NCI-H524 treated with DMSO at 0.1 percent for 48 hours (cell line): ENCODE measurements around the gene ATXN2.

Experiments
- DNase-seq: peaks from one replicate; lab custom pipeline; 2025; lab: John Stamatoyannopoulos, UW

ATXN2 gene

DNA sequence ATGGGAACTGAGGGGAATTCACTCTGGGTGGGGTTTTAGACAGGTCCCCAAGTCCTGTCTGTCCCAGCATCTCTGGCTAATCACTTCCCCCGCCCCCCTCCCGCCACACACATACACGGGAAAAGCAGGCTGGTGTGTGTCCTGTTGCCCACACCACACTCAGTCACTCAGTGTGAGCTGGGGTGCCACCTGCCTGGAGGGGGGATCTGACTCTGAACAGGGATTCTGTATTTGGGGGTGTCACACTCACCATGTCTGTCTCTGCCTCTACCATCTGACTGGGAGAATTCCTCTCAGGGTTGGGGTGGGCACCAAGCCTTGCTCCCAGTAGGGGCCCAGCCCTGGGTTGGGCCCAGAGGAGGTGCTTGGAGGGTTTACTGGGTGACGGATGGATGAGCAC lies 162.3 kb downstream of the ATXN2 start:
- no peak for DNase-seq

DNA sequence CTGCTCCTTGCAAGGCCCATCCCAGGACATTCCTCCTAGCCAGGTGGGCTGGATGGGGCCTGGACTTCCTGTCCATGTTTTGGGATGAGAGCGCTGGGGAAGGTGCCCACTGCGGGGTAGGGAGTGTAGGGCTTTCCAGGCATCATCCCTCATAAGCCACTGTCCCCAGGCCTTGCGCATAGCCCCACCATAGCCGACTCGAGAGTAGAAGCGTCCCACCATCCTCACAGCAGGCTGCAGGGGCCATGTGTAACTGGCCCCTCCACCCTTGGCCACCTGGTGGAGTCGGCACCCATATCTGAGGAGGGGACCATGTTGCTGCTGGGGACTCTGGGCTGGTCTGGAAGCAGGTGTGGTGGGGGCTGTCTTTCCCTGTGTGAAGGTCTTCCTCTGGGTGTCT lies 162.8 kb downstream of the ATXN2 start:
- no peak for DNase-seq

DNA sequence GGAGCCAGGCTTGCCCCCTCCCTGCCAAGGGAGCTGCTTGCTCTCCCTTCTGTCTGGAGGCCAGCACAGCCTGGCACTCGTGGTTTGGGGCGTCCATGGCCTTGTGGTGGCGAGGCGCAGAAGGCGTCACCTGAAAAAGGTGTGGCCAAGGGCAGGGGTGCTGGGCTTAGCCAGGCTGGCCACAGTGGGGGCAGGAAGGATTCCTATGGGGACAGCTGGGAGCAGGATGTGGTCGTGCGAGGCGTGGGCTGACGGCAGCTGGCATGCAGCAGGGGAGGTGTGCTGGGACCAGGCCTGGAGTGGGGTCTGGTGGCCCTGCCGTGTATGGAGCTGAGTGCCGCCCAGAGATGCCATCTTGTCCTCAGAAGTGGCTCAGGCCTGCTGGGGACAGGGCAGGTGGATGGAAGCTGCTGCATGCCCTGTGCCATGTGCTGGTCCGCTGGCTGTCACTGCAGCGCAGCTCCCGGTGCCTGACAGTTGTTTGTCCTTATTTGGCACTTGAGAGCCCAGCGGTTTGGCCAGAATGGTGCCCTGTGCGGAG lies 163.4 kb downstream of the ATXN2 start:
- no peak for DNase-seq

DNA sequence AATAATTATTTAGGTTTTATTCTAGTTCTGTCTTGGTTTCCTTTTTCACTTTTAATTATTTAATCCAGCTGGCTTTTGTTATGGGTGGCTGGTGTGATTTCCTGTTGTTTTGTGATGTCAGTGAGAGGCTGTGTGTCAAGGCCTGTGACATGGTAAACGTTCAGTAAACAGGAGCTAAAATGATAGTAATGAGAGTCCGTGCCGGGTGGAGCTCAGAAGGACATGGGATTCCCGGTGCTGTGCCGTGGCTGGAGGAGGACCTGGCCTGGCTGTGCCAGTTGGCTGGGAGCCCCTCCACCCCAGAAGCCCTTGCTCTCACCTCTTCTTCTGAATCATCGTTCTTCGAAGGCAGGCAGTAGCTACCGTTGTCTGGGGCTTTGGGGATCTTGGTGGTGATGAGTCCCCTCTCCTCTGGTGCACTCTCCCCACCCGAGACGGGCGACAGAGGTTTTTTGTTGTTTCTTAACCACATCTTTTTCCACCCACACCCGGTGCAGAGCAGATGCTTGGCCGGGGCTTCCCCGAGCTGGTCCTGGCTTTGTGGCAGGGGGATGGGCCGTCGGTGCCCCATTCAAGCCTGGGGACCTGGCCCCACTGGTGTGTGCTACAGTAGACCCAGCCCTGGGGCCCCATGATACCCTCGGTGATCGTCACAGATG lies 164.3 kb downstream of the ATXN2 start:
- DNase-seq, result no peak

DNA sequence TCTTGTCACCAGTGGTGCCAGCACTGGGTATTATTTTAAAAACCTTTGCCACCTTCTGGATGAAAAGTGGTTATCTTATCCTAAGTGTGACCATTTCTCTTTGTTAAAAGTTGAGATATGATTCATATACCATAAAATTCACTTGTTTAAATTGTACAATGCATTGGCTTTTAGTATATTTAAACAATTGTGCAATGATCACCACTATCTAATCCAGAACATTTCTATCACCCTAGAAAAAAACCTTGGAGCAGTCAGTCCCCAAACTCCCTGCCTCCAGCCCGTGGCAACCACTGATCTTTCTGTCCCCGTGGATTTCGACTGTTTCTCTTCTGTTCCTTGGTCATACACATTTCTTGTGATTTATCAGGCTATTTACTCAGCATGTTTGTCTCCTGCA lies 165.1 kb downstream of the ATXN2 start:
- no peak for DNase-seq

DNA sequence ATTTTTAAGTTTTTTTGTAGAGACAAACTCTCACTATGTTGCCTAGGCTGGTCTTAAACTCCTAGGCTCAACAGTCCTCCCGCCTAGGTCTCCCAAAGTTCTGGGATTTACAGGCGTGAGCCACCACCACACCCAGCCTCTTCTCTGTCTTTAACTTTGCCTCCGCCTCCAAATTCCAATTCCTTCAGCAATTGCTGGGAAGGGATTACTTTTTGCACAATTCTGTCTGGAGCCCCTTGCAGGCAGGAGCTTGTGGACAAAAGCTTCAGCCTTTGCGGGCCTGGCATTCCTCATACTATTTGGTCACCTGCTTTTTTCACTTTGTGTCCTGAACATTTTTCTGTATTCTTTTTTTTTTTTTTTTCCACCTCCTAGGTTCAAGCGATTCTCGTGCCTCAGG lies 167.3 kb downstream of the ATXN2 start:
- no peak for DNase-seq

DNA sequence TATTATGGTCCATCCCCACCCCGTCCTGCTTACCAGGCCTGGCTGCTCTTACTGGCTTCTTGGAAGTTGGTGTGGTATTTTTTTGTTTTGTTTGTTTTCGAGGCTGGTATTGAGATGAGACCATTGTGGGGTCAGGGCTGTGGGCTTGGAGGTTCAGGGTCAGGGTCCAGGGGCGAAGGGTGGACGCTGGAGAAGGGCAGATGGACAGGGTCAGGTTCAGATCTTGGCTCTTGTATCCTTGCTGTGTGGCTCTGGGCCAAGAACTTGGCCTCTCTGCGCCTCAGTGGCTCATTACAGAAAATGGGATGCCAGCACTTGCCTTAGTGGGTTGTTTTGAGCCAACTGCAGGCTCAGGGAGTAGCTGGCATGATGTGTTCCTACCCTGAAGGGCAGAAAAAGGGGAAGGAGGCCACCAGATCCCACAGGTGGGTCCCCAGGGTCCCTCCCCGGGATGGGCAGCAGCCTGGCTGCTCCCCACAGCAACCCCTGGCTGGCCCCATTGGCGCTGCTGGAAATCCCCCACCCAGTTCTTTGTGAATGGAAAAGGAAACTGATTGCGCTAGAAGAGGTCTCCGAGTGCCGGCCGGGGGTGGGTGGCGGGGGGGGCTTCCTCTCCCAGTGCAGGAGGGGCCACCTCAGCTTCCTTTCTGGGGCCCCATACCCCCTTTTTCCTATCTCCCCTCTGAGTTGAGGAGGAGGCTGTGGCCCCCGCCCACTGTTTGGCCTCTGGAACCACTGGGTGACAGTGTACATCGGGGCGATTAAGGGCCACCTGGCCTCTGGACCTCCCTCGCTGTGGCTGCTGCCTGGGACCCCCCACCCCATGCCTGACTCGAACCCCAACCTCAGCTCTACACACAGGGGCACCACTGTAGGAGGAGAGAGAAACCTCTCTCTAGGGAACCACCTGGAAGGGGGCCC lies 168.4 kb downstream of the ATXN2 start:
- DNase-seq, result no peak

DNA sequence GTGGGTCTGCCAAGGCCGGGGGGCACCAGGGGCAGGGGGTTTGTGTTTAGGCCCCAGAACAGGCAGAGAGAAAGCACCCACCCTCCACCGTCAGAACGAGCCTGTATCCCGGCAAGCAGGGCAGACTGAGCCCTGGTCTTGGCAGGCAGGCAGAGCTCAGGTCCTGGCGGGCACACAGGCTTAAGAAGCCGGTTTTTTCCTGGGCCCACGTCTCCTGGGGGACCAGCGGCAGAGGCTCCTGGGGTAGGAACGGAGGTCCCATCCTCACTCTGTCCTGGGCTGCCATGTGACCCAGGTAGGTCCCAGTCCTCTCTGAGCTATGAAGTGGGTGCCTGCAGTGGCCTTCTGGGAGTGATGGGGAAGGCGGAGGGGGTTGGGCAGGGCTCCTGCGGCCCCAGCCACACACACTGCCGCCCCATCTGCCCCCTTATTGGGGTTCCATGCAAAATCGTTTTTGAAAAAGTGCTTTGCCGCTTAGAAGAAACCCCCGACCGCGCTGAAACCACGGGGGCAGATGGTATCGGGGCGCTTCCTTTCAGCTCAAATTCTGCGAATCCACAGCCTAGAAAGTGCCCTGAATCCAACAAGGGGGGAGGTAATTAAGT lies 169.2 kb downstream of the ATXN2 start:
- no peak for DNase-seq

DNA sequence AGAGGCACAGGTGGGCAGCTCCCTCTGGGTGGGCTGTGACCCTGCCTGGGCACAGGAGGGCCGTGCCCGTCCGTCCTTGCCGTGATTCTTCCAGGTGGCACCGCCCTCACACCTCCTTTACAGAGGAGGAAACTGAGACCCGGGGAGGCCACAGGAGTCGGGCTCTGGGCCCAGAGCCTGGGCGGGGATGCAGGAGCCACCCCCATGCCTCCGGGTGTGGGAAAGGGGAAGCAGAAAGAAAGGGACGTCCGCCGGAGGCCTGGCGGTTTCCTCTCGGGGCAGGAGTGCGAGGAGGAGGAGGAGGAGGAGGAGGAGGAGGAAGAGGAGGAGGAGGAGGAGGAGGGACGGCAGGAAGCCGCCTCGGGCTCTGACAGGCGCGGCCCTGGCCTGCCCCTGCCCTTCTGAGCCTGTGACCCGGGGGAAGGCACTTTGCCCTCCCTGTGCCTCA lies 170.4 kb downstream of the ATXN2 start:
- DNase-seq, result no peak

DNA sequence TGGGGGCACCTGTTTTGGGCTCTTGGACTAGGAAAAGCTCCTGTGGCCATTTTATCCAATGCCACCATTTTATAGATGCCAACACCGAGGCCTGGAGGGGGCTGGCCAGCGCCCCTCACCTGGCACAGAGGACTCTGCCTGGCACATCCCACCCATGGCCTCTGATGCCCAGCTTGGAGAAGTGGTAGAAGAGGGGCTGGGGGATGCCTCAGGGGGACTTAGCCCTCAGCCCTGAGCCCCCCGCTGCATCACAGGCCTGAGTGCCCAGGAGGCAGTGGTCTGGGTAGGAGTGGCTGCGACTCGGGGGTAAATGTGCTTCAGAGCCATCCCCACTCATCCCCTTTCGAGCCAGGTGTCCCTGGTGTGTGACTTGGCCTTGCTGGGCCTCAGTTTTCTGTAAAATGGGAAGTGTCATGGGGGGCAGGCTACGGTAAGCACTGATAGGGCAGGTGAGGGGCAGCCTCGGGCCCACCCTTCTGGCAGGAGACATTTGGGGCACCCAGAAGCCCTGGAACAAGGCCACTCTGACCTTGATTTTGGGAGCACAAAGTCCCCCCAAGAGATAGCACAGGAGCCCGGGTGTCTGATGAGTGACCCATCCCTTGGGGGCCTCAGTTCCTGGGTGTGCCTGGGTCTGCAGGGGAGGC lies 170.9 kb downstream of the ATXN2 start:
- DNase-seq, result no peak

DNA sequence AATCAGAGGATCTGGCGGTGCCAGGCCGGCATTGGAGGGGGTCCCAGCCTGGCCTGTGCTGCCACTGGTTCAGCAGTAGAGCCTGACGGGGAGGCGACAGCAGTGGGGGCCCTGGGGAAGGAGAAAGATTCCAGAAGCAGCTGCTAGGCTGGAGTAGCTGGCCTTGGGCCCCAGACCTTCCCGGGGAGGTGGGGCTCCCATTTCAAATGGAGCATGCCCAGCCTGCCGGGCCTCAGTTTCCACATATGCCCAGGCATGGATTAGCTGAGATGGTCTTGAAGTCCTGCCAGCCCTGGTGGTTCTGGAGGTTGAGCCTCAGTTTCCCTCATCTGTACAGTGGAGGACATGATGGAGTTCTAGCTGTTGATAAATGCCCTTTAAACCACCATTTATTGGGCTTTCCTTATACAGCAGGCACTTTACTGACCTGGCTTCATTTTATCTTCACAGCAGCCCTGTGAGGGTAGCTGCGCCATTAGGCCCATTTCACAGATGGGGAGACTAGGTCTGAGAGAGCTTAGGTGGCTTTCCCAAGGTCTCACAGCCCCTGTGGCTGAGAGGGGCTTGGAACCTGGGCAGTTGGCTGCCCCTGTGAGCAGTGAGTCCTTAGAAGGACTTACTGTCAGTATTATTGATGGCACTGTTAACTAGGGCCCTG lies 171.6 kb downstream of the ATXN2 start:
- no peak for DNase-seq

DNA sequence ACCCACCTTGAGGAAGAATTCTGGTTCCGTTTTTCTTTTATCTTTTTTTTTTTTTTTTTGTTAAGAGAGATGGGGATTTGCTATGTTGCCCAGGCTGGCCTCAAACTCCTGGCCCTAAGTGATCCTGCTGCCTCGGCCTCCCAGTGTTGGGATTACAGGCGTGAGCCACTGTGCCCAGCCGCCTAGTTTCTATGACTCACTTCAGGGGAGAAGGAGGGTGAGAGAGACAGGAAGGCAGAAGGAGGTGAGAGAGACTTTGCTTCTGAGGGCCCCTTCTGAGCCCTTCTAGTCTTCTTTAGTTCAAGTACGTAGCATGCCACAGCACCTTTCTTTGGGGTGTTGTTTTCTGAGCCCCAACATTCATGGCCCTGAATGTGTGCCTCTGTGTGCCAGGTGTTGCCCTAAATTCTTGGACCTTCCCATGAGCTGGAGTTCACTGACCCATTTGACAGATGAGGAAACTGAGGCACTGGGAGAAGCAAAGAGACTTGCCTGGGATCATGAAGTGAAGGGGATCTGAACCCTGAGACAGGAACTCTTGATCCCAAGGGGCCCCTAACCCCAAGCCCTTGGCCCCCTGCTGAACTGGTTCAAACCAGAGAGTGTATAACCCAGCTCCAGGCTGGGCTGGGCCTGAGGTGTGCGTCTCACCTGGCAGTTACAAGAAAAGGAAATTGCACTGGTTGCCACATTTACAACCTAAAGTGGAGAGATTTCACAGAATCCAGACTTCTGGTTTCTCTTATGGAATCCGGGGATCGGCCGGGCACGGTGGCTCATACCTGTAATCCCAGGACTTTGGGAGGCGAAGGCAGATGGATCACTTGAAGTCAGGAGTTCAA lies 172.6 kb downstream of the ATXN2 start:
- no peak for DNase-seq

DNA sequence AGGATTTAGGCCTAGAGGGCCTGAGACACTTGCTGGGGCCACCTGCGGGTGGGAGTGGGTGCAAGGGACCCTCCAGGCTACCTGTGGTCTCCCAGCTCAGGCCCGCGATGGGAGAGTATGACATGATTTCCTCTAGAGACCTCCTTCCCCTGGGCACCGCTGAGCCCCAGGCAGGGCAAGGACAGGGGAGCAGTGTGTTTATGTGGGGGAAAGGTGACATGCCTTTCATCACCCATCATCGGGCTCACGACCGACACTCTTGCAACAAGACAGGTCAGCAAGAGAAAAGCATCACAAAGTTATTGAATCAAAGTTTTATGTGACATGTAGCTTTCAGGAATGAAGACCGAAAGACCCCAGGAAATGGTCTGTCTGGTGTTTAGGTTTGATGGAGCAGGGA lies 173.5 kb downstream of the ATXN2 start:
- DNase-seq, result no peak

DNA sequence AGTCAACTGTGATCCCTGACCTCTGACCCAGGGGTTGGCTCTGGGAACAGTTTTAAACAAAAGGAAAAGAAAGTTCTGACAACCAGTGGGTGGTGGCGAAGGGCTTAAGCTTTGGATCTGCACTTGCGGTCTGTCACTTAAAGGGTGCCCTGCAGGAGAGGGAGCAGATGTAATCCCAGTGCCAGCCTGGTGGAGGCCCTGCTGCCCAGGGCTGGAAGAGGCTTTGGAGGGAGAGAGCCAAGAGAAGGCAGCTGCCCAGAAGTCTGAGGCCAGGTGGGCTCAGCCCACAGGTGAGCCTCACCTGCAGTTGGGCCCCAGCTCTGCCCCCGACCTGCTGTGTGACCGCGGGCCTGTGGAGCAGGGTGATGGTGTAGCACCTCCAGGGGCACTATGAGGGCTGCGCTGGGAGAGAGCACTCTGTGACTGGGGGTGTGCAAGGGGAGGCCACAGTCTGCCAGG lies 174.3 kb downstream of the ATXN2 start:
- DNase-seq, result no peak

DNA sequence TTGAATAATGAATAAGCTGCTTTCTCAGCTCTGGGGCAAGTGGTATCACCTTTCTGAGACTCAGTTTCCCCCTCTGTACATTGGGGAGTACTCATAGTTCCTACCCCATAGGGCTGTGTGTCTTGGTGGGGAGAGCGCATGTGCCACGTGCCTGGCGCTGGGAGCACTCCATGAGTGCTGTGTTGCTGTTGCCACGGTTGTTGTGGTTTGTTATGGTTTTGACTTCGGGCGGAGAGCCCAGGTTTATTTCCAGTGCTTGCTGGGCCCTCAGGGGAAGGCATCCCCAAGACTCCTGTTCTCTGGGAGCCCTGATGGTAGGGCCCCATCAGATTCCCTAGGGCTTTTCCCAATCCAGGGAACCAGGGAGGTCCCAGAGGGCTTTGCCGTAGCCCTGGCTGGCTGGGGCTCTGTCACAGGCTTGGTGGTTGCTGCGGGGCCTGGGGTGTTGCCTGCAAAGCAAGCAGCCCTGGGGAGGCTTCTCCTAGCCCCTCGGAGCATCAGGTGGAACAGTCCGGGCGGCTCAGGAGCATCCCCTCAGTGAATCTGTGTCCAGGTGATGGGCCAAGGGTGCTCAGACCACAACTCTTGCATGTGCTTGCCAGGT lies 174.8 kb downstream of the ATXN2 start:
- no peak for DNase-seq

DNA sequence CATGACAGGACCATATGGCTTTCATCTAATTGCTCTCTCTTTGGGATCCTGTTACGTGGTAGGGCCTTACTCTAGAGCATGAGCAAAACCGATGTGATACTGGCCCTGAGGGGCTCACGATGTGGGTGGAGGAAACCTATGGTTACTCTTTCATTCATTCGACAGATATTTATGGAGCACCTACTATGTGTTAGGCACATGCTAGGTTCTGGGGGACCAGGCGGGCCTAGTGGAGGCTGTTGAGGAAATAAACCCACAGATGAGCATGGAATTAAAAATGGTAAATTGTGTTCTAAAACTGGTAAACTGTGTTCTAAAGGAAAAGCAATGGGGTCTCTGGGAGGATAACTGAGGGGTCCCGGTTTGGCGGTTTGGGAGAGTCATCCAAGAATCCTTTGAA lies 178.6 kb downstream of the ATXN2 start:
- DNase-seq, result no peak

DNA sequence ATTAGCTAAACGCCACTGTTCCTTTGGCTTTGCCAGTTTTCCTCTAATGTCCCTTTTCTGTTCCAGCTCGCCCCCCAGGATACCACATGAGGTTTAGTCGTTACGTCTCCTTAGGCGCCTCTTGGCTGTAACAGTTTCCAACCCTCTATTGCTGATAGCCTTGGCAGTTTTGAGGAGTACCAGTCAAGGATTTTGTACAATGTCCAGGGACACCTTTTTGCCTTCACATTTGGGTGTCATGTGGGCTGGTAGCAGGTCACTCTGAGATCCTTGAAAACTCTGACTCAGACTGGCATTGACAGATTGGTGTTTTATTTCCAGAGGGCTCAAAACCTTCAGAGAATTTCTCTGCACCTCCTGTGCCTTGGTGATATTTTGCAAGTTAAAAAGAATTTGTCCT lies 179.3 kb downstream of the ATXN2 start:
- no peak for DNase-seq

DNA sequence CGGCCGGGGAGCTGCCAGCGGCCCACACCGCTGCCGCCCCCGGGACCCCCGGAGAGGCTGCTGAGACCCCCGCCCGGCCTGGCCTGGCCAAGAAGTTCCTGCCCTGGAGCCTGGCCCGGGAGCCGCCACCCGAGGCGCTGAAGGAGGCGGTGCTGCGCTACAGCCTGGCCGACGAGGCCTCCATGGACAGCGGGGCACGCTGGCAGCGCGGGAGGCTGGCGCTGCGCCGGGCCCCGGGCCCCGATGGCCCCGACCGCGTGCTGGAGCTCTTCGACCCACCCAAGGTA lies 180.6 kb downstream of the ATXN2 start:
- DNase-seq, result no peak

DNA sequence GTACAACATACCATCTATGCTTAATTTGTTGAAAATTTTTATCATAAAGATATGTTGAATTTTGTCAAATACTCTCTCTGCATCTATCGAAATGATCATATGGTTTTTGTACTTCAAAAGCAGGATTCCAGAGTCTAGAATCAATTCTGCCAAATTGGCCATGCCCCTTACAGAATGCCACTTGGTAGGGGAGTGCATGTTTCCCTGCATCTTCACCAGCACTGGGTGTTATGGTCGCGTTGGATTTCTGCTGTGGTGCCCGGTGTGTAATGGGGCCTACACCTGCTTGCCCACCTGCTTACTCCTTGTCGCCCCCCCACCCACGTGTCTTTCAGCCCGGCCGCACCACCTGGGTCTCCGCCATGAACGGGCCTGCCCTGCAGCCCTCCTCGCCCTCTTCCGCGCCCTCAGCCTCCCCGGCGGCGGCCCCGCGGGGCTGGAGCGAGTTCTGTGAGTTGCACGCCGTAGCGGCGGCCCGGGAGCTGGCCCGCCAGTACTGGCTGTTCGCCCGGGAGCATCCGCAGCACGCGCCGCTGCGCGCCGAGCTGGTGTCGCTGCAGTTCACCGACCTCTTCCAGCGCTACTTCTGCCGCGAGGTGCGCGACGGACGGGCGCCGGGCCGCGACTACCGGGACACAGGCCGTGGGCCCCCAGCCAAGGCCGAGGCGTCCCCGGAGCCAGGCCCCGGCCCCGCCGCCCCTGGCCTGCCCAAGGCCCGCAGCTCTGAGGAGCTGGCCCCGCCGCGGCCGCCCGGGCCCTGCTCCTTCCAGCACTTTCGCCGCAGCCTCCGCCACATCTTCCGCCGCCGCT lies 181.1 kb downstream of the ATXN2 start:
- DNase-seq, result no peak

DNA sequence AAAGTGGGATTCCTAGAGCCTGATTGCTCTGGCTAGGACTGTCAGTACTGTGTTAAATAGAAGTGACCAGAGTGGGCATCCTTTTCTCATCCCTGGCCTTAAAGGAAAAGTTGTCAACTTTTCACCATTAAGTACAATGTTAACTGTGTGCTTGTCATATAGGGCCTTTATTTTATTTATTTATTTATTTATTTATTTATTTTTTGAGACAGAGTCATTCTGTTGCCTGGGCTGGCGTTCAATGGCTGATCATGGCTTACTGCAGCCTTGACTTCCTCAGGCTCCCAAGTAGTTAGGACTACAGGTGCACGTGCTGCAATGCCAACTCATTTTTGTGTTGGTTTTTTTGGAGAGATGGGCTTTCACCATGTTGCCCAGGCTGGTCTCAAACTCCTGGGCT lies 181.8 kb downstream of the ATXN2 start:
- no peak for DNase-seq
